K562 (cell line): Measurements from ENCODE around the gene HGF. TPM values are rescaled to one million over a fixed set of nuclear protein-coding genes. Genes with fewer than 3 reads are reported as not detected.

ENCODE experiments used
- ATAC-seq: fragments of 200-7000 bp; cut with Tn5 transposase; 3 replicates; pipeline ENCODE4 v1.9.1; 2020; ENCODE audit warnings: moderate library complexity
- BruUV-seq: library from RNA; stranded (reverse); fragments of 400-500 nt; replicated peaks from 2 replicates; lab custom pipeline; 2021; lab: Mats Ljungman, UMichigan
- CTCF ChIA-PET: fragments of 300-600 bp; formaldehyde crosslinking; extraction: SDS; loops from one replicate; lab custom pipeline; 2021; ENCODE audit warnings: low intra/inter-chr PET ratio; lab: Yijun Ruan, JAX
- POLR2A ChIA-PET: fragments of 300-600, 350-650 bp; sonication (Branson Sonifier 250); formaldehyde crosslinking; extraction: SDS; loops from one replicate; lab custom pipeline; 2021; ENCODE audit warnings: antibody characterized with exemption, inconsistent platforms; lab: Yijun Ruan, JAX
- DNase-seq, 4 experiments: peaks; one replicate each; pipeline versions ENCODE4 v3.0.0 to v3.0.0-alpha.2; 2011 to 2018; ENCODE audit warnings: low spot score in 3 of 4, mixed read lengths in 3 of 4; ENCODE audit errors: extremely low read depth in 1 of 4
- FAIRE-seq: peaks from 2 replicates; lab custom pipeline; 2011; peaks lifted over from hg19 to GRCh38; lab: Jason Lieb, UNC
- H2AFZ ChIP-seq: 2 replicates; pipeline ENCODE4 v1.6.0; 2011; ENCODE audit warnings: low read depth, low read length, control low read depth, inconsistent platforms
- H3K27ac ChIP-seq: fragments of 200-600 bp; 3 replicates; pipeline ENCODE4 v1.8.0; 2011; ENCODE audit warnings: low read depth, mild to moderate bottlenecking, control low read depth, inconsistent platforms, low read length, moderate library complexity, mixed read lengths; ENCODE audit errors: extremely low read depth
- H3K27me3 ChIP-seq, 2 experiments: fragments of 300-600 bp in 1 of 2; 2 replicates in 1 of 2; 3 replicates in 1 of 2; pipeline versions ENCODE4 v1.6.0 to v1.8.0; 2011; ENCODE audit warnings: inconsistent platforms in 2 of 2, low read length in 2 of 2, mild to moderate bottlenecking in 1 of 2, mixed read lengths in 1 of 2, moderate library complexity in 1 of 2; ENCODE audit not compliant: control insufficient read depth in 2 of 2, insufficient read depth in 2 of 2
- H3K36me3 ChIP-seq: fragments of 300-600 bp; 3 replicates; pipeline ENCODE4 v1.8.0; 2011; ENCODE audit warnings: mild to moderate bottlenecking, low read length, inconsistent platforms; ENCODE audit not compliant: control insufficient read depth, insufficient read depth
- H3K4me1 ChIP-seq, 2 experiments: fragments of 200-600 bp in 1 of 2; replicated peaks in 1 of 2; 2 replicates in 1 of 2; 3 replicates in 1 of 2; pipeline versions ENCODE4 v1.5.1 to v1.8.0; 2011; ENCODE audit warnings: inconsistent platforms in 2 of 2, low read length in 2 of 2, mild to moderate bottlenecking in 1 of 2, mixed read lengths in 1 of 2, moderate library complexity in 1 of 2; ENCODE audit not compliant: control insufficient read depth in 2 of 2, insufficient read depth in 2 of 2
- H3K4me2 ChIP-seq: 2 replicates; pipeline ENCODE4 v1.6.1; 2011; ENCODE audit warnings: low read length, control low read depth, inconsistent platforms, mixed read lengths; ENCODE audit not compliant: insufficient read depth
- H3K4me3 ChIP-seq: fragments of 200-600 bp; sonication (generic), shearing (Covaris generic); 2 replicates; pipeline ENCODE4 v1.5.1; 2016; ENCODE audit warnings: control low read depth, inconsistent platforms
- H3K79me2 ChIP-seq: fragments of 200-600 bp; 3 replicates; pipeline ENCODE4 v1.8.0; 2011; ENCODE audit warnings: low read length, inconsistent platforms; ENCODE audit not compliant: control insufficient read depth, insufficient read depth
- H3K9ac ChIP-seq, 2 experiments: 2 replicates each; pipeline versions ENCODE4 v1.6.0 to v1.6.1; 2011; ENCODE audit warnings: low read depth in 2 of 2, low read length in 2 of 2, control low read depth in 1 of 2, inconsistent platforms in 1 of 2, mild to moderate bottlenecking in 1 of 2, mixed read lengths in 1 of 2; ENCODE audit not compliant: insufficient read depth in 1 of 2
- H3K9me1 ChIP-seq: one replicate; pipeline ENCODE4 v1.6.0; 2011; ENCODE audit warnings: inconsistent platforms, mild to moderate bottlenecking, low read length, moderate library complexity; ENCODE audit not compliant: control insufficient read depth, insufficient read depth
- H3K9me3 ChIP-seq: replicated peaks from 2 replicates; pipeline ENCODE4 v1.5.1; 2011; ENCODE audit warnings: low read depth, low read length, inconsistent platforms; ENCODE audit not compliant: control insufficient read depth, insufficient read depth
- H4K20me1 ChIP-seq: replicated peaks from 2 replicates; pipeline ENCODE4 v1.6.1; 2011; ENCODE audit warnings: low read length, inconsistent platforms, mixed read lengths; ENCODE audit not compliant: control insufficient read depth, insufficient read depth
- ARID2 ChIP-seq: fragments of 450-650 bp; IDR thresholded peaks from 2 replicates; pipeline ENCODE4 v1.6.1; 2017; ENCODE audit warnings: antibody characterized with exemption, mild to moderate bottlenecking
- CEBPG ChIP-seq, 3 experiments: fragments of 200-800 bp in 1 of 3; sonication (Bioruptor generic) in 1 of 3; sonication (generic) in 1 of 3; formaldehyde crosslinking in 1 of 3; IDR thresholded peaks in 2 of 3; conservative IDR thresholded peaks in 1 of 3; 2 replicates each; pipeline versions ENCODE4 v1.6.1 to v1.8.0; 2016 to 2022; ENCODE audit warnings: missing compliant biosample characterization in 2 of 3, missing genetic modification characterization in 2 of 3, mild to moderate bottlenecking in 1 of 3, missing genetic modification reagents in 1 of 3
- PHF20 ChIP-seq: fragments of 450-650 bp; IDR thresholded peaks from 2 replicates; pipeline ENCODE4 v1.6.1; 2018; ENCODE audit not compliant: partially characterized antibody
- RBM22 ChIP-seq: fragments of 200-400 bp; formaldehyde crosslinking; IDR thresholded peaks from 2 replicates; pipeline ENCODE4 v1.6.1; 2018; ENCODE audit warnings: low read length, low read depth; ENCODE audit not compliant: poor library complexity, severe bottlenecking
- SETDB1 ChIP-seq: IDR thresholded peaks from one replicate; pipeline ENCODE4 v1.6.1; 2012; ENCODE audit warnings: low read length, control low read depth, inconsistent platforms
- in situ Hi-C: fragments of 300-500 bp; cut with MboI; formaldehyde crosslinking; loops from 4 replicates; pipeline ENCODE4 v1.15.0; 2018; ENCODE audit warnings: inconsistent platforms, mixed read lengths
- intact Hi-C: fragments of 100-400 bp; cut with micrococcal nuclease; formaldehyde crosslinking; loops from 2 replicates; pipeline ENCODE4 v1.14.2; 2022
- polyA plus RNA-seq, 8 experiments: library from polyadenylated mRNA; depleted of rRNA in 4 of 8; stranded (reverse) in 5 of 8; unstranded in 3 of 8; fragments of >200 nt; fragmentation: Nextera tagmentation in 2 of 8; fragmentation: Illumina TruSeq in 1 of 8; extraction: Ambion mirVana in 2 of 8; extraction: Trizol in 1 of 8; gene quantifications; 2 replicates each; pipeline versions ENCODE4 v1.2.1 to v1.2.3, GENCODE V29; 2011 to 2014; ENCODE audit warnings: inconsistent platforms in 1 of 8, missing spikeins in 1 of 8
- total RNA-seq, 7 experiments: library from RNA; depleted of rRNA in 6 of 7; stranded (reverse); fragments of >200 nt in 6 of 7; fragmentation: Illumina TruSeq in 2 of 7; extraction: Trizol in 2 of 7; gene quantifications; 2 replicates each; pipeline versions ENCODE4 v1.2.1 to v1.2.3, GENCODE V29; 2011 to 2021; ENCODE audit warnings: low replicate concordance in 1 of 7
- TF ChIP-seq, protein P1 (sequence below): fragments of 450-650 bp; IDR thresholded peaks from 2 replicates; pipeline ENCODE4 v1.6.1; 2018; ENCODE audit warnings: mild to moderate bottlenecking, low read depth; ENCODE audit not compliant: partially characterized antibody

Gene HGF
- total and polyA plus RNA-seq, 9 of the 15 experiments (the other 6 are each of a cell fraction or from before 2014, with no cell fraction given) = 0.02 TPM; not detected in 8

DNA sequence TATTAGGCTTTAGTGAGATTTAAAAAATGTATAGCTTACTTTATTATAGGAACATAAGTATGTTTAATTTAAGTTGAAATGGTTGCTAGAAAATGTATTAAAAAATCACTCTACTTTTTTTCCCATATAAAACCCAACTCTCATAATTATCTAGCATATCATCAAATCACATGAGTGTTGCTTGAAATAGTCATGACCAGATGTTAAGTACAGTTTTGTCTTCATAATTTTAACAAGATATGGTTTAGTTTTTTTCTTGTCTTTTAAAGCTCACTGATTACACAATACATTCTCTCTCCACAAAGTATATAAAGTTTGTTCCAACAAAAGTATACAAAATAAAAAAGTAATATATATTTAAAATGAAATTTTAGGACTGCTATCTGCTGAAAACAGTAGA lies 82.8 kb downstream of the HGF start:
- POLR2A ChIA-PET = no interaction called here
- DNase-seq (no peak), FAIRE-seq (no peak), ATAC-seq (no peak)
- Histone ChIP-seq H3K4me3 (no peak overlapping the region), H3K79me2 (no peaks in the 10 kb centered on the region), H3K27ac (no peak overlapping the region), H3K27me3 (no peaks in the 10 kb centered on the region), H3K9me1 (no peaks in the 10 kb centered on the region), H4K20me1 (no peaks in the 10 kb centered on the region), H3K9me3 (peaks cover 3% of the 10 kb centered on the region), H3K36me3 (no peaks in the 10 kb centered on the region), H2AFZ (no peak overlapping the region), H3K9ac (no peak overlapping the region), H3K4me2 (no peak overlapping the region), H3K4me1 (no peaks in the 10 kb centered on the region)
- TF ChIP-seq SETDB1 = no peak
- TF ChIP-seq PHF20 = no peak
- no peak for TF ChIP-seq ARID2
- TF ChIP-seq, protein P1, sequence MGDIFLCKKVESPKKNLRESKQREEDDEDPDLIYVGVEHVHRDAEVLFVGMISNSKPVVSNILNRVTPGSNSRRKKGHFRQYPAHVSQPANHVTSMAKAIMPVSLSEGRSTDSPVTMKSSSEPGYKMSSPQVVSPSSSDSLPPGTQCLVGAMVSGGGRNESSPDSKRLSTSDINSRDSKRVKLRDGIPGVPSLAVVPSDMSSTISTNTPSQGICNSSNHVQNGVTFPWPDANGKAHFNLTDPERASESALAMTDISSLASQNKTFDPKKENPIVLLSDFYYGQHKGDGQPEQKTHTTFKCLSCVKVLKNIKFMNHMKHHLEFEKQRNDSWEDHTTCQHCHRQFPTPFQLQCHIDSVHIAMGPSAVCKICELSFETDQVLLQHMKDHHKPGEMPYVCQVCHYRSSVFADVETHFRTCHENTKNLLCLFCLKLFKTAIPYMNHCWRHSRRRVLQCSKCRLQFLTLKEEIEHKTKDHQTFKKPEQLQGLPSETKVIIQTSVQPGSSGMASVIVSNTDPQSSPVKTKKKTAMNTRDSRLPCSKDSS = no peak
- TF ChIP-seq RBM22 = no peak
- TF ChIP-seq CEBPG (CRISPR knock-in tag; IDR thresholded peaks at IDR 0.05) = no peak
- TF ChIP-seq CEBPG (tag; conservative IDR thresholded peaks at IDR 0.05 in 1 of 2, IDR thresholded peaks at IDR 0.05 in 1 of 2) = 0 out of 4 replicates have a peak, but pooled peaks of 1 of the 2 experiments have one; percentile 15
- intact Hi-C loops (no loop called here), in situ Hi-C loops (no loop called here)
- BruUV-seq = no TSS peak
- CTCF ChIA-PET = no interaction called here
